ENCODE measurements around the gene PPP4R3B. TPM values are rescaled to one million over a fixed set of nuclear protein-coding genes. Genes with fewer than 3 reads are reported as not detected.

Gene PPP4R3B
- polyA plus RNA-seq, 1 of the 3 experiments (the other 2 are of a cell fraction), result 9.3 TPM

DNA sequence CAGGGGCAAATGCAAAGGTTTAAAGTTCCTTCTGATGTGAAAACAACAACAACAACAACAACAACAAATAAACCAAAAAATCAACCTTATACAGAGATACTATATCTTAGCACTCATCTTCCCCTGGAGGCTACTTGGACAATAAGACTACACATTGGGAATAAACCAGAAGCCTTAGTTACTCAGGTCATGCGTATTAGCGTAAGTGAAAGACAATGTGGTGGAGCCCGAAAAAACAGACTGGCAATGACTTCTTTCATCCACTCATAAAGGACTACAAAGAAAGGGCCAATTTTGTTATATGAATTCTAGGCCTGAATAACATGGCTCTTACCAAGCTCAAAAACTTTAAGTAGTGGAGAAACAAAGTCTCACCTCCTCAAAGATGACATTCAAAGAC lies 19.4 kb upstream of the PPP4R3B start:
- Histone ChIP-seq H3K27ac (ENCODE audit: low read depth in 2 of 2, low read length in 1 of 2) (no peak overlapping the region), H3K9me3 (no peaks in the 10 kb centered on the region), H3K9me2 (no peaks in the 10 kb centered on the region), H3K4me1 (ENCODE audit: control insufficient read depth in 1 of 2, insufficient read depth in 2 of 2, low read depth in 1 of 2, low read length in 1 of 2) (no peaks in the 10 kb centered on the region), H3K79me2 (ENCODE audit: insufficient read depth) (no peaks in the 10 kb centered on the region), H3F3A (replicated peaks; ENCODE audit: insufficient read depth) (peaks cover 5% of the 10 kb centered on the region), H4K20me1 (ENCODE audit: insufficient read depth) (no peaks in the 10 kb centered on the region), H3K36me3 (replicated peaks in 1 of 2; ENCODE audit: control insufficient read depth in 1 of 2, insufficient read depth in 2 of 2, low read length in 1 of 2) (peaks cover 29 to 50% of the 10 kb centered on the region in 2 experiments), H3K27me3 (ENCODE audit: insufficient read depth) (no peaks in the 10 kb centered on the region), H3K4me3 (ENCODE audit: low read depth in 2 of 2, low read length in 1 of 2) (no peak overlapping the region), H3K4me2 (no peak overlapping the region), H3K9ac (no peak overlapping the region), H2AFZ (ENCODE audit: low read depth) (no peak overlapping the region)
- TF ChIP-seq TCF12 (IDR thresholded peaks at IDR 0.05) (no peak), TEAD4 (IDR thresholded peaks at IDR 0.05; ENCODE audit: borderline replicate concordance, insufficient read depth) (no peak), MEF2A (IDR thresholded peaks at IDR 0.05; ENCODE audit: borderline replicate concordance, low read depth) (no peak), SMC3 (IDR thresholded peaks at IDR 0.05; ENCODE audit: low read depth, low read length) (no peak), TAF1 (IDR thresholded peaks at IDR 0.05; ENCODE audit: borderline replicate concordance, low read depth, low read length) (no peak), EP300 (IDR thresholded peaks at IDR 0.05; ENCODE audit: borderline replicate concordance in 1 of 2, low read depth in 1 of 2, low read length in 1 of 2) (no peak), RFX5 (IDR thresholded peaks at IDR 0.05; ENCODE audit: low read length) (no peak), ZBTB33 (IDR thresholded peaks at IDR 0.05; ENCODE audit: borderline replicate concordance, low read depth) (no peak), CHD2 (IDR thresholded peaks at IDR 0.05; ENCODE audit: low read length, partially characterized antibody) (no peak), RCOR1 (IDR thresholded peaks at IDR 0.05; ENCODE audit: low read length) (no peak), JUND (IDR thresholded peaks at IDR 0.05) (no peak), USF1 (IDR thresholded peaks at IDR 0.05; ENCODE audit: borderline replicate concordance, low read depth) (no peak), PBX3 (IDR thresholded peaks at IDR 0.05) (no peak), ELF1 (IDR thresholded peaks at IDR 0.05) (no peak), NFIC (IDR thresholded peaks at IDR 0.05; ENCODE audit: borderline replicate concordance) (no peak), GABPA (IDR thresholded peaks at IDR 0.05; ENCODE audit: low read depth) (no peak), GATA2 (CRISPR knock-in tag; IDR thresholded peaks at IDR 0.05) (no peak), USF2 (IDR thresholded peaks at IDR 0.05; ENCODE audit: borderline replicate concordance, low read depth, low read length) (no peak), SIN3A (IDR thresholded peaks at IDR 0.05; ENCODE audit: borderline replicate concordance, low read depth, low read length) (no peak)
- TF ChIP-seq, protein P1, sequence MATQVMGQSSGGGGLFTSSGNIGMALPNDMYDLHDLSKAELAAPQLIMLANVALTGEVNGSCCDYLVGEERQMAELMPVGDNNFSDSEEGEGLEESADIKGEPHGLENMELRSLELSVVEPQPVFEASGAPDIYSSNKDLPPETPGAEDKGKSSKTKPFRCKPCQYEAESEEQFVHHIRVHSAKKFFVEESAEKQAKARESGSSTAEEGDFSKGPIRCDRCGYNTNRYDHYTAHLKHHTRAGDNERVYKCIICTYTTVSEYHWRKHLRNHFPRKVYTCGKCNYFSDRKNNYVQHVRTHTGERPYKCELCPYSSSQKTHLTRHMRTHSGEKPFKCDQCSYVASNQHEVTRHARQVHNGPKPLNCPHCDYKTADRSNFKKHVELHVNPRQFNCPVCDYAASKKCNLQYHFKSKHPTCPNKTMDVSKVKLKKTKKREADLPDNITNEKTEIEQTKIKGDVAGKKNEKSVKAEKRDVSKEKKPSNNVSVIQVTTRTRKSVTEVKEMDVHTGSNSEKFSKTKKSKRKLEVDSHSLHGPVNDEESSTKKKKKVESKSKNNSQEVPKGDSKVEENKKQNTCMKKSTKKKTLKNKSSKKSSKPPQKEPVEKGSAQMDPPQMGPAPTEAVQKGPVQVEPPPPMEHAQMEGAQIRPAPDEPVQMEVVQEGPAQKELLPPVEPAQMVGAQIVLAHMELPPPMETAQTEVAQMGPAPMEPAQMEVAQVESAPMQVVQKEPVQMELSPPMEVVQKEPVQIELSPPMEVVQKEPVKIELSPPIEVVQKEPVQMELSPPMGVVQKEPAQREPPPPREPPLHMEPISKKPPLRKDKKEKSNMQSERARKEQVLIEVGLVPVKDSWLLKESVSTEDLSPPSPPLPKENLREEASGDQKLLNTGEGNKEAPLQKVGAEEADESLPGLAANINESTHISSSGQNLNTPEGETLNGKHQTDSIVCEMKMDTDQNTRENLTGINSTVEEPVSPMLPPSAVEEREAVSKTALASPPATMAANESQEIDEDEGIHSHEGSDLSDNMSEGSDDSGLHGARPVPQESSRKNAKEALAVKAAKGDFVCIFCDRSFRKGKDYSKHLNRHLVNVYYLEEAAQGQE (IDR thresholded peaks at IDR 0.05; ENCODE audit: low read depth, low read length), result no peak
- DNase-seq, result no peak
- CTCF ChIA-PET, result no interaction called here
- POLR2A ChIA-PET, result no interaction called here
- 95% methylated on average over 3 of the region's 3 CpGs for WGBS (ENCODE audit: low lambda C conversion rate)
